ENCODE results near the gene TSR3.

The TSR3 gene

GRCh38 chr16:1354815-1355540 lies 3.3 kb upstream of the TSR3 start:
- H3K9ac ChIP-seq: no peak overlapping the region
- peaks cover 12% of the 10 kb centered on the region for H3K4me1 ChIP-seq
- no peak for TF ChIP-seq CTCF (IDR thresholded peaks at IDR 0.05)
- H3K27ac ChIP-seq: no peak overlapping the region
- H2AFZ ChIP-seq: no peak overlapping the region
- H3K9me3 ChIP-seq (ENCODE audit: control insufficient read depth, low read length): no peaks in the 10 kb centered on the region
- no peaks in the 10 kb centered on the region for H3K27me3 ChIP-seq (ENCODE audit: control insufficient read depth, insufficient read depth, low read length)
- no peak overlapping the region for H3K4me2 ChIP-seq (ENCODE audit: low read length)
- H3K79me2 ChIP-seq: peaks cover 55% of the 10 kb centered on the region
- H3K36me3 ChIP-seq (ENCODE audit: control insufficient read depth, insufficient read depth, low read length): no peaks in the 10 kb centered on the region
- H3K4me3 ChIP-seq (ENCODE audit: low read depth, low read length): no peak overlapping the region

GRCh38 chr16:1351215-1351581 lies 480 bp downstream of the TSR3 start:
- no peak overlapping the region for H3K9ac ChIP-seq
- no peak overlapping the region for H3K27ac ChIP-seq
- peaks cover 12% of the 10 kb centered on the region for H3K4me1 ChIP-seq
- peak overlapping the region; percentile 93 for H3K4me2 ChIP-seq (ENCODE audit: low read length)
- H3K27me3 ChIP-seq (ENCODE audit: control insufficient read depth, insufficient read depth, low read length): no peaks in the 10 kb centered on the region
- no peak for TF ChIP-seq CTCF (IDR thresholded peaks at IDR 0.05)
- peak overlapping the region; percentile 67 for H3K4me3 ChIP-seq (ENCODE audit: low read depth, low read length)
- peak overlapping the region; percentile 96 for H2AFZ ChIP-seq
- no peaks in the 10 kb centered on the region for H3K9me3 ChIP-seq (ENCODE audit: control insufficient read depth, low read length)
- no peaks in the 10 kb centered on the region for H3K36me3 ChIP-seq (ENCODE audit: control insufficient read depth, insufficient read depth, low read length)
- H3K79me2 ChIP-seq: peaks cover 43% of the 10 kb centered on the region

DNA sequence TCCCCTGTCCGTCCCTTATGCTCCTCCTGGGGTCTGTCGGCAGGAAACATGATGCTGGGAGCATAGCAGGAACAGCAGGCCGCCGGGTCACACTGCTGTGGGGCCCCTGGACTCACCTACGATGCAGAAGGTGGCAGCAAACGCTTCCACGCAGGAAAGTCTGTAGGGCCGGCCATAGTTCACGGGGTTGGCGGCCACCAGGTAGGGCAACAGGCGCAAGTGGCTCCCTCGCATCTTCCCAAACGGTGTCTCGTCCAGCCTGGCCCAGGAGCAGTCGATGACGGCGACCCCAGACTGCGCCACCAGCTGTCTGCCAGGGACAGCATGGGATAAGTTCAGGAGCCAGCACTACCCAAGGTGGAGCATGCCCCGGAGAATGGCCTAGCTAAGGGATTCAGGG lies 987 bp downstream of the TSR3 start:
- Histone ChIP-seq H3K9me3 (ENCODE audit: control insufficient read depth, low read length) (no peaks in the 10 kb centered on the region), H3K4me2 (ENCODE audit: low read length) (peak overlapping the region; percentile 93), H3K9ac (no peak overlapping the region), H3K27ac (no peak overlapping the region), H3K4me3 (ENCODE audit: low read depth, low read length) (peak overlapping the region; percentile 67), H3K4me1 (peaks cover 12% of the 10 kb centered on the region), H3K79me2 (peaks cover 39% of the 10 kb centered on the region), H2AFZ (no peak overlapping the region), H3K27me3 (ENCODE audit: control insufficient read depth, insufficient read depth, low read length) (no peaks in the 10 kb centered on the region), H3K36me3 (ENCODE audit: control insufficient read depth, insufficient read depth, low read length) (no peaks in the 10 kb centered on the region)
- no peak for TF ChIP-seq CTCF (IDR thresholded peaks at IDR 0.05)

GRCh38 chr16:1349951-1350350 lies 1.7 kb downstream of the TSR3 start:
- Histone ChIP-seq H3K9ac (no peak overlapping the region), H2AFZ (no peak overlapping the region), H3K27ac (no peak overlapping the region), H3K79me2 (peaks cover 32% of the 10 kb centered on the region), H3K27me3 (ENCODE audit: control insufficient read depth, insufficient read depth, low read length) (no peaks in the 10 kb centered on the region), H3K4me1 (peaks cover 12% of the 10 kb centered on the region), H3K4me3 (ENCODE audit: low read depth, low read length) (no peak overlapping the region), H3K36me3 (ENCODE audit: control insufficient read depth, insufficient read depth, low read length) (no peaks in the 10 kb centered on the region), H3K9me3 (ENCODE audit: control insufficient read depth, low read length) (no peaks in the 10 kb centered on the region), H3K4me2 (ENCODE audit: low read length) (no peak overlapping the region)
- TF ChIP-seq CTCF (IDR thresholded peaks at IDR 0.05): no peak

- Histone ChIP-seq H3K36me3 (ENCODE audit: control insufficient read depth, insufficient read depth, low read length) (no peaks in the 10 kb centered on the region), H3K4me2 (ENCODE audit: low read length) (no peak overlapping the region), H3K79me2 (peaks cover 27% of the 10 kb centered on the region), H3K4me1 (peaks cover 12% of the 10 kb centered on the region), H3K9ac (no peak overlapping the region), H3K9me3 (ENCODE audit: control insufficient read depth, low read length) (no peaks in the 10 kb centered on the region), H3K27ac (no peak overlapping the region), H2AFZ (no peak overlapping the region), H3K27me3 (ENCODE audit: control insufficient read depth, insufficient read depth, low read length) (no peaks in the 10 kb centered on the region), H3K4me3 (ENCODE audit: low read depth, low read length) (no peak overlapping the region)
- no peak for TF ChIP-seq CTCF (IDR thresholded peaks at IDR 0.05)
These were observed 2.3 kb downstream of the TSR3 start for GRCh38 chr16:1349351-1349750.

Measured in parathyroid adenoma (tissue), 2 donors.